NOMO-1 treated with dmso at 0.1 percent for 144 hours (cell line): Measurements from ENCODE around the gene PTPA.
"Not testable (repeated sequence)": the region's sequence is repeated elsewhere in the genome, so short reads cannot be mapped to it uniquely, and the experiment has no call there.

Experiments used
- DNase-seq: peaks from one replicate; lab custom pipeline; 2025; ENCODE audit not compliant: unreplicated experiment; lab: John Stamatoyannopoulos, UW

PTPA gene

GRCh38 chr9:129108805-129109536, 2.2 kb upstream of the PTPA start:
- no peak for DNase-seq

DNA sequence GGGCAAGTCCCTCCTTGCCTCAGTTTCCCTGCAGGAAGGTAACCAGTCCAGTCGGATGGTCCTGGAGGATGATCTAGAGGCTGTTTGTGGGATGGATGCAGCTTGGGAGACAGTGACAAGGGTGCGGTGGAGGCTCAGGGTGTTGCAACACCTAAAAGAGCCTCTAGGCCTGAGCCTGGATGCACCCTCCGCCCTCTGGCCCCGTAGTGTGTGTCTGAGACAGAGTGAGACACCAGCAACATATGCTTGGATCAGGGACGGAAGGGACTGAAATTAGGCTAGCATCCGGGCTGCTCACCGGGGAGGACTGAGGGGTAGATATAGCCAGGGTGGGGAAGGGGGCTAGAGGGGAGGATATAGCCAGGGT, 1.7 kb upstream of the PTPA start:
- DNase-seq: no peak

- DNase-seq: no peak
Measured at GRCh38 chr9:129109952-129110739, 1.1 kb upstream of the PTPA start.

DNA sequence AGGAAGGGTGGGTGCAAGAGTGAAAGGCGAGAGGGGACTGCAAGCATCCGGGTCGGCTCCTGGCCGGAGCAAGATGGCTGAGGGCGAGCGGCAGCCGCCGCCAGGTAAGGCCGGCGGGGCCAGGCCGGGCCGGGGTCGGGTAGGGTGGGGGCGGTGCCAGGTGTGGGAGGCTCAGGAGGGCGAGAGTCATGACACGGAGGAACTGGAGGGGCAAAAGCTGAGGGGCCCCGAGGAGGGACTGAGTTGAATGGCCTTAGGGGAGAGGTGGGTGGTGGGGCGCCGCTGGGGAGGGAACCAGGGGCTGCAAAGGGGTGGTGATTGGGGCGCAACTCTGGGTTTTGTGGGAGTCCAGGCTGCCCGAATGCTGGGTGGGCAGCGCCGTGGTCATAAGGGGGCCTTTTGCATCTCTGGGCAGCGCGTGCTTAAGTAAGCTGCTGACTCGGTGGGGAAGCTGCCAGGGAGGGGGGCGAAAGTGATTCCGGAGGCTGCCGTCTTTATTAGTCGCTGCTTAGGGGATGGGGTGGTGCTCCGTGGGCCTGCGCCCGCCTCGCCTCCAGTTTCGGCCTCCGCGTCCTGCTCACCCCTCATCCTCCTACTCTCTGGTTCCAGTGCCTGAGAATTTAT, 425 bp downstream of the PTPA start:
- DNase-seq: peak; percentile 33

DNA sequence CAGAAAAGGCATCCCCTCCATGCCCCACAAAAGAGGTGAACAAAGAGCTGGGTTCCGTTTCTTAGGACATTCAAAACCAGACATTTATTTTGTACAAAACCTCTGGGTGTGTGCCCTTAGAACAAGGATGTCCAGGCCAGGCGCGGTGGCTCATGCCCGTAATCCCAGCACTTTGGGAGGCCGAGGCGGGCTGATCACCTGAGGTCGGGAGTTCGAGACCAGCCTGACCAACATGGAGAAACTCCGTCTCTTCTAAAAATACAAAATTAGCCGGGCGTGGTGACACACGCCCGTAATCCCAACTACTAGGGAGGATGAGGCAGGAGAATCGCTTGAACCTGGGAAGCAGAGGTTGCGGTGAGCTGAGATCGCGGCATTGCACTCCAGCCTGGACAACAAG, 1.3 kb downstream of the PTPA start:
- not testable (repeated sequence) for DNase-seq

DNA sequence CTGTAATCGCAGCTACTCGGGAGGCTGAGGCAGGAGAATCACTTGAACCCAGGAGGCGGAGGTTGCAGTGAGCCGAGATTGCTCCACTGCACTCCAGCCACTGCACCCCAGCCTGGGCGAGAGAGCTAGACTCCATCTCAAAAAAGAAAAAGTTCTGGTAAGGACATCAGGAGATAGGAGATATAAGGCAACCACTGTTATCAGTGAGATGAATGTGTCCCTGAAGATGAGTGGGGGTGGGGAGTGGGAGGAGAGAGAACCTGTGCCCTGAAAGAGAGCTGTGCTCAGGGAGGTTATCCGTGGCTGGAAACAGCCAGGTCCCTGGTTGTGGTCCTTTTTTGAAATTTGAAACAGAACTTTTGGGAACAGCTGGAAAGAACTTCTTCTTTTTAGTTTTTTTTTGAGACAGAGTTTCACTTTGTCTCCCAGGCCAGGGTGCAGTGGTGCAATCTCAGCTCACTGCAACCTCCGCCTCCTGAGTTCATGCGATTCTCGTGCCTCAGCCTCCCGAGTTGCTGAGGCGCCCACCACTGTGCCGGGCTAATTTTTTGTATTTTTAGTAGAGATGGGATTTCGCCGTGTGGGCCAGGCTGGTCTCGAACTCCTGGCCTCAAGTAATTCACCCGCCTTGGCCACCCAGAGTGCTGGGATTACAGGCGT, 2.6 kb downstream of the PTPA start:
- no peak for DNase-seq

DNA sequence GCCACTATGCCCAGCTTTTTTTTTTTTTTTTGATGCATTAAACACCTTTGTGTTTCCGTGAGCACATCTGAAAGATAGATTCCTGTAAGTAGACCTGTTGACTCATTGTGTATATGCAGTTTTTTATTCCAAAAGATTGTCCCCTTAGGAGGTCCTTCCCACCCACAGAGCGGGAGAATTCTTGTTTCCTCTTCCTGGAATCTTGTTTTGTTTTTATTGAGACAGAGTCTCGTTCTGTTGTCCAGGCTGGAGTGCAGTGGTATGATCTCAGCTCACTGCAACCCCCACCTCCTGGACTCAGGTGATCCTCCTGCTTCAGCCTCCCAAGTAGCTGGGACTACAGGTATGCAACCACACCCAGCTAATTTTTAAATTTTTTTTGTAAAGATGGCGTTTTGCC, 7.6 kb downstream of the PTPA start:
- DNase-seq: no peak

DNA sequence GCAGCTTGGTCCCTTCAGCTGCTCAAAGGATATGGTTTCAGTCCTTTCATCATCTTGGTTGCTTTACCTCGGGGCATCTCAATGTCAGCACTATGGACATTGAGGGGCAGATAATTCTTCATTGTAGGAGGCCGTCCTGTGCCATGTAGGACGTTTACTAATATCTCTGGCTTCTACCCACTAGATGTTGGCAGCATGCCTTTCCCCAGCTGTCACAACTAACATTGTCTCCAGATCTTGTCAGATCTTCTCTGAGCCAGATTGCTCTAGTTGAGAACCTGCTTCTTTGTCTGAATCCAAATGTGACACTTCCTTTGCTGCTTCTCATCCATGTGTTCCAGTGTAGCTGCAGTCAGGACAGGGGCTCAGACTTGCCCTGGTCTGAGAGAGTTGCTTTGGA, 10.3 kb downstream of the PTPA start:
- DNase-seq: no peak

GRCh38 chr9:129122133-129122532, 10.9 kb downstream of the PTPA start:
- DNase-seq: no peak

DNA sequence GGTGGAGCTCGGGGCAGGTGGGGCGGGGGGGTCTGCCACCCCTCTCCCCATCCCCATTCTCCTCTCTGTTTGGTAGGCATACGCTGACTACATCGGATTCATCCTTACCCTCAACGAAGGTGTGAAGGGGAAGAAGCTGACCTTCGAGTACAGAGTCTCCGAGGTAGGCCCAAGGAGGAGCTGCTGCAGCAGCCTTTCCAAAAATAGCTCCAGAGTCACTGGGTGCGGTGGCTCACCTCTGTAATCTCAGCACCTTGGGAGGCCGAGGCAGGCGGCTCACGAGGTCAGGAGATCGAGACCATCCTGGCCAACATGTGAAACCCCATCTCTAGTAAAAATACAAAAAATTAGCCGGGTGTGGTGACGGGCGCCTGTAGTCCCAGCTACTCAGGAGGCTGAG, 11.8 kb downstream of the PTPA start:
- DNase-seq: not testable (repeated sequence)

DNA sequence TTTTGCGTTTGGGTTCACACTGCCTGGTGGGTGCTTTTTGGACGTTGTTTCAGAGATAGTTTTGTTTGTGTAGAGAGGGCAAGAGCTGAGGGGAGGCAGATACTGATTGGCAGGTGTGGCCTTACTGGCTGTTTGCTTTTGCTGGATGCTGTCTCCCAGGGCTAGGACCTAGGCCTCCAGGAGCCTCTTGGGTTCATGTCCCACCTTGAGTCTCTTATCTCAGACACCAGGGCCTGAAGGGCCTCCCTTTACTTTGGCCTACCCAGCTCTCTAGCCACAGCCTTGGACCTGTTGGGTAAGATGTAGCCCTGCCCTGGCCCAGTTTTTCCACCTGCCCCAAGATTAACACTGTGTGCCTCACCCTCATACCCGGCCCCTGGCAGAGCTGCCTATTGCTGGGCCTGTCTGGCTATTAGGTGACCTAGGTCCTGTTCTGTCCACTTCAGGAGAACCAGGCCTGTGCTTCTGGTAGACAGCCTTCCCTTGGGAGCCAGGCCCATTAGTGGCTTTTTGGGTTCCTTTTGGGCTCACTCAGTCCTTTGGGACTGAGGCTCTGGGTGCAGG, 13.4 kb downstream of the PTPA start:
- no peak for DNase-seq

GRCh38 chr9:129125478-129125877, 14.3 kb downstream of the PTPA start:
- DNase-seq: no peak

- DNase-seq: no peak
Measured at GRCh38 chr9:129126749-129127618, 15.8 kb downstream of the PTPA start.

DNA sequence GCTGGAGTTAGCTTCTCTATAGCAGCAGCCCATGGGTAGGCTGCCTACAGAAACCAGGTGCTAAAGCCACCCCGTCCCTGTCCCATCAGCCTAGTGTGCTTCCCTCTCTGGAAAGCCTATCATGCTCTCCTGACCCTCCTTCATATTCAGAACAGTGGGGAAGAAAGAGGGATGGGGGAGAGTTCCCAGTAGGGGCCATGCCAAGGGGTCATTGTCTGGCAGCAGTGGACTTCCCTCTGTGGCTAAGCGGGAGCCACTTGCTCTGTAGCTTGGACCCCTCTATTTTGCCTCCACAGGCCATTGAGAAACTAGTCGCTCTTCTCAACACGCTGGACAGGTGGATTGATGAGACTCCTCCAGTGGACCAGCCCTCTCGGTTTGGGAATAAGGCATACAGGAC, 17.5 kb downstream of the PTPA start:
- DNase-seq: no peak

DNA sequence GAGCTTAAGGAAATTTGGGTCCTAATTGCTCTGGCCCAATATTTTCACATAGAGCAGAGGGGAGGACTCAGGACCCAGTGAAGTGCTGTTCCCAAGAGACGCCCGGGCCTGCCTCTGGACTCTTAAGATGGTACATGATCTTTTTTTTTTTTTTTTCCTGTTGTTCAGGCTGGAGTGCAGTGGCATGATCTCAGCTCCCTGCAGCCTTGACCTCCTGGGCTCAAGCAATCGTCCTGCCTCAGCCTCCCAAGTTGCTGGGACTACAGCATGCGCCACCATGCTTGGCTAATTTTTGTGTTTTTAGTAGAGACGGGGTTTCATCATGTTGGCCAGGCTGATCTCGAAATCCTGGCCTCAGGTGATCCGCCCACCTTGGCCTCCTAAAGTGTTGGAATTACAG, 19.1 kb downstream of the PTPA start:
- DNase-seq: not testable (repeated sequence)

DNA sequence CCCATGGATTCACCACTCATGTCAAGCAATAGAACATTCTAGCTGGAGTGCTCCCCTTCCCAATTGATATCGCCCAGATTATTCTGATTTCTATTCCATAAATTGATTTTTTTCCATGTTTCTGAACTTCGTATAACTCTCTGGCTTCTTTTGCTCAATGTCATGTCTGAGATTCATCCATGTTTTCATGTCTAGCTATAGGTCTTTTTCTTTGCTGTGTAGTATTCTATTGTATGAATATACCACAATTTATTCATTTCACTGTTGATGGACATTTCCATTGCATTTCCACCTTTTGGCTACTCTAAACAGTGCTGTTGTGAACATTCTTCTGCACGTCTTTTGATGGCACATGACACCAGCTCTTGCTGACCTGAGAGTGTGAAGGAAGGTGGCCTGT, 19.6 kb downstream of the PTPA start:
- no peak for DNase-seq

- DNase-seq: no peak
Measured at GRCh38 chr9:129131300-129132145, 20.3 kb downstream of the PTPA start.

- DNase-seq: no peak
Measured at GRCh38 chr9:129133082-129133481, 21.9 kb downstream of the PTPA start.

- DNase-seq: no peak
Measured at GRCh38 chr9:129135476-129135875, 24.3 kb downstream of the PTPA start.
